Bladder microvascular endothelial cell (primary cell): ENCODE results near the gene LAMTOR4. TPM values are rescaled to one million over a fixed set of nuclear protein-coding genes. Genes with fewer than 3 reads are reported as not detected.

Source experiments
- total RNA-seq: library from RNA; depleted of rRNA; stranded (reverse); fragments of >200 nt; gene quantifications from 2 replicates; pipeline ENCODE4 v1.2.3, GENCODE V29; 2014

Gene LAMTOR4
- 98.6 and 171 TPM in 2 replicates for total RNA-seq

DNA sequence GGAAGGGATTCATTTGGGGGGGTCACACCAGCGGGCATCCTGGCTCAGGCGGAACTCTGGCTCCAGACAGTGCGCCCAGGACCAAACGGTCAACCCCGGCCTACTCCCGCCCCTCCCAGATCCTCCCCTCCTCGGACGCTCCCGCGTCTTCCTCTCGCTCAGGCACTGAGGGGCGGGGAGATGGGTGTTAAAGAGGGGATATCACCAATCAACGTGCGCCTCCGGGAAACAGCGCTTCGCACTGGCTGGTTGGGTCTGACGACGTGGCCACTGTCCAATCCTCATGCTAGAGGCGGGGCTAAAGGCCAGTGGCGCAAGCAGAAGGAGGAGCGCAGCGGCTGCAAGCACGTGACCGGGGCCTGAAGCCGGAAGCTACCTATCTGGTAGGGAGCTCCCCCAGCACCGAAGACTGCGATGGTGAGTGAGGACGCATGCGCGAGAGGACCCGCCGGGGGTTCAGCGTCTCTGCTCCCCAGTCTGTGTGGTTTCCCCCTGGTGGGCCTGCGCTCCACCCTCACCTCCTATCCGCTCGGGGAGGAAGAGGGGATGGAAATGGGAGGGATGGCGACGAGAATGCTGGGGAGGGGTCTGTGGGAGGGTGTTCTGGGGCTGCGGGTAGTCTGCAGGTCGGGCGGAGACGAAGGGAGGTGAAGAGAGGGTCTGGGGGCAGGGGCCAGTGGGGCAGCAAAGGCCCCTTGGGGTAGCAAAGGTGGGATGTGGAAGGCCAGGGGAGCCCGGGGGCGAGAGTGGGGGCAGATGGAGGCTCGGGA is at the start of gene LAMTOR4:
Gene LAMTOR4 (plus strand): TSS at position 360 of the 770 bp plus-strand sequence. CDS start 55 bp downstream, at position 415.

DNA sequence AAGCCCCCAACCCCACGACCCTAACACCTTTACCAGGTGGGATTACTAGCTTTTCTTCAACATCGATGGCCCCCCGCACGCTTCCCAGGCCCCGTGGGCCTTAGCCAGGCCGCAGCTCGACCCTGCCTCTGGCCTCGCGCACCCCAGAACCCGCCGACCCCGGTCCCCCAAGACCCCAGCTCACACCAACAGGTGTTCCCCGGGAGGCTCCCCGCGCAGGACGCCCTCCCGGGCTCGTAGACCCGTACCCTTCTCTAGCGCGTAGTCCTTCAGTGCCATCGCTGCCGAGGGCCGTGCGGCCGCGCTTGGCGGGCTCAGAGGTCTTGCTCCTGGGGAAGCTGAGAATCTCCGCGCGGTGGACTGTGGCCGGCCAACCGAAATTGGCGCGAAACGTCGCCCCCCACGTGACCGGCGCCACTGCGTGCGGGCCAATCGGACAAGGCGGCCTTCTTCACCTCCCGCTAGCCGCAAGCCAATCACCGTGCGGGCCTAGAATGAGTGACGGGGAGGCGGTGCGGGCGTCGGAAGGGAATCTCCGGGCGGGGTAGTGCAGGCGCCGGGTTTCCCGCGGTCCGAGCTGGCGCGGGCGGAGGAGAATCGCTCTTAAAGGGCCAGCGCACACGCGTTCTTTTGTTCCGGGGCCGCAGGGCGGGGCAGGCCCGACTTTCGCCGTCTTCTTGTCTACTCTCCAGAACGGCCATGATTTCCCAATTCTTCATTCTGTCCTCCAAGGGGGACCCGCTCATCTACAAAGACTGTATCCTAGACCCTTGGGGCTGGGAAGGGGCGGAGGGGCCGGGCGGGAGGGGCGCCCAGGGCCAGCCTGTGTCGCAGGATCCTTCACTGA is 47.5 kb upstream of the LAMTOR4 start, which contains the start of the genes AP4M1 and MCM7:
Gene AP4M1 (plus strand): TSS at position 628 of the 847 bp plus-strand sequence. CDS start 72 bp downstream, at position 700.
Gene MCM7 (minus strand): TSS at position 382 of the 847 bp plus-strand sequence. CDS start 103 bp downstream, at position 279.

DNA sequence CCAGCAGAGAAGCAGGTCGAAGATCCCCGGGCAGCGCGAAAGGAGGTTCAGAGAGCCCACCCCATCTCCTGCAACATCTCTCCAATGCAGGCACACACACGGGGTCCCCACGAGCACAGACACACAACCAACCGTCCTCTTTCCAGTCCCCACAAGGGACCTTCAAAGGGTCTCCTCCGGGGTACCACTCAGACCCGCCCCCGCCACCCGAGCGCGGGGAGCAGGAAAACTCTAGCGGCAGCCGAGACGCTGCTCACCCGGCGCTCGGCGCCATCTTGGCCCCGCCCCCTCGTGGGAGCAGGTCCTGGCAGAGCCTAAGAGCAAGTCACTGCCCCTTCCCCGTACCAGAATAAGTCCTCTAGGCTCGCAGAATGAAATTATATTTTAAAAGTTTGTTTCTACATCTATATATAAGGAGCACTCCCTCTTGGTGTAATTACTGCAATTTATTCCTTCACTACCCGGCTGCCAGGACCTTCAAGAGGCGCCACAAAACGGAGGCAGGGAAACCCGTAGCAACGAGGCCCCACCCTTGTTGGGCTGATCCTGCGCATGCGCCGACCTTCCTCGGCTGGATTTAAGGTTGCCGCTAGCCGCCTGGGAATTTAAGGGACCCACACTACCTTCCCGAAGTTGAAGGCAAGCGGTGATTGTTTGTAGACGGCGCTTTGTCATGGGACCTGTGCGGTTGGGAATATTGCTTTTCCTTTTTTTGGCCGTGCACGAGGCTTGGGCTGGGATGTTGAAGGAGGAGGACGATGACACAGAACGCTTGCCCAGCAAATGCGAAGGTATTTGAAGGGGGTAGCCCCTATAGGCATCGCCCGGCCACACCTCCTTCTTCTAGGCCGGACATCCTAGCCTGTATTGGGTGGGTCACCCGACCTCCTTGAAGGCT is 29.4 kb upstream of the LAMTOR4 start, which contains the start of the genes CNPY4 and TAF6:
Gene CNPY4 (plus strand): TSS at position 563 of the 898 bp plus-strand sequence. CDS start 111 bp downstream, at position 674.
Gene TAF6 (minus strand): TSS at position 287 of the 898 bp plus-strand sequence. CDS start 5,149 bp downstream, outside the sequence.

DNA sequence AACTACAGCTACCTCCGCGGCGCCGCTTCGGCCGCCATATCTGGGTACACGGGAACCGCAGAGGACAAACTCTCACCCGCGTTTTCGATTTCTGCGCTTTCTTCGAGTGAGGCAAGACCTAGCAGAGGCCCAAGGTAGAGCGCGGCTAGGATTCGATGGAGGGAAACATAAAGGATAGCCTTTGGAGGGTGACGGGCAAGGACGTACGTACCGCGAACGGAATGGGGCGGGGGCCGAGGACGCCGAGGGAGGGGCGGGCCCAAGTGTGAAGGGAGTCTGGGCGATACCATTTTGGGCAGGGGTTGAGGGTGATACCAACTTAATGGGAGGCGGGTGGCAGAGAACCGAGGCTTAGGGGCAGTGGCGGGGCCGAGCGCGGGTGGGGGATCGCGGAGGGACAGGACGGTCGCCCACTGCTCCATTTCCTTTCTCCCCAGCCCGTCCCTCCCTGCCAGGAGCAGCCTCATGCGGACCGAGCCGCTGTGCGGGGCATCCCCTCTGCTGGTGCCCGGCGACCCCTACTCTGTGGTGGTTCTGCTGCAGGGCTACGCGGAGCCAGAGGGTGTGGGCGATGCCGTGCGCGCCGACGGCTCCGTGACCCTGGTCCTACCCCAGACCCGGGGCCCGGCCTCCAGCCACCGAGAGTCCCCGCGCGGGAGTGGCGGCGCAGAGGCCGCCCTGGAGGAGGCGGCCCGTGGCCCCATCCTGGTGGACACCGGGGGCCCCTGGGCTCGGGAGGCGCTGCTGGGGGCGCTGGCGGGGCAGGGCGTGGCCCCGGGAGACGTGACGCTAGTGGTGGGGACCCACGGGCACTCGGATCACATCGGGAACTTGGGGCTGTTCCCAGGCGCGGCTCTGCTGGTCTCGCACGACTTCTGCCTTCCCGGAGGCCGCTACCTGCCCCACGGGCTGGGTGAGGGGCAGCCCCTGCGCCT is 21.5 kb upstream of the LAMTOR4 start, which contains the start of gene MBLAC1:
Gene MBLAC1 (plus strand): TSS at position 37 of the 935 bp plus-strand sequence. CDS start 429 bp downstream, at position 466.

DNA sequence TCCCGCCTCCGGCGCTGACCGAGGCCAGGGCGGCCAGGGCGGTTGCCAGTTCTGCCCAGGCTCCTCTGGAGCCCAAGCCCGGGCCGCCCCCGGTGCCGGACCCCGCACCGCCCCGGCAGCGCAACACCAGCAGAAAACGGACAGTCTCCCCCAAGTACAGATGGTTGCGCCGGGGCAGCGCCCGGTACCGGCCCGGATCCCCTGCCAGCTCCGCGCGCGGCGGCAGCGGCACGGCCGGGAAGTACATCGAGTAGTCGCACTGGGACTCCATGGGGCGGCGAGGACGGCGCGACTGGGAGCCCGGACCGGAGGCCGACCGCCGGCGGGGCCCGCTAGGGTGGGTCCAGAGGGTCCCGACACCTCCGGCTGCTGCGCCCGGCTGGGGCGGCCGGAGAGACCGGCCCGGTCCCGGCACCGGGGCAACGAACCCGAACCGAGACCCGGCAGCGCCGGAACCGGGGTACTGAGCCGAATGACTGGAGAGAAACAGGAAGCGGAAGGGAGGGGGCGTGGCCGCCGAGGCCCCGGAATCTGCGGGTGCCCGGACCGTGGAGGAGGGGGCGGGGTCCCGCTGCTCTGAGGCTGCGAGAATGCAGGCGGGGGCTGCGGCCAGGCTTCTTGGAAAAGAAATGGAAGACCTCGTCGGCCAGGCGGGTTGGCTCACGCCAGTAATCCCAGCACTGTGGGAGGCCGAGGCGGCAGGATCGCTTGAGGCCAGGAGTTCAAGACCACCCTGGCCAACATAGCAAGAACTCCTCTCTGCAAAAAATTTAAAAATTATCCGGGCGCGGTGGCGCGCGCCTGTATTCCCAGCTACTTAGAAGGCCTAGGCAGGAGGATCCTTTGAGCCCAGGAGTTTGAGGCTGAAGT is 9.7 kb downstream of the LAMTOR4 start, which contains the start of gene TRAPPC14:
Gene TRAPPC14 (minus strand): TSS at position 495 of the 870 bp plus-strand sequence. CDS start 224 bp downstream, at position 271.

DNA sequence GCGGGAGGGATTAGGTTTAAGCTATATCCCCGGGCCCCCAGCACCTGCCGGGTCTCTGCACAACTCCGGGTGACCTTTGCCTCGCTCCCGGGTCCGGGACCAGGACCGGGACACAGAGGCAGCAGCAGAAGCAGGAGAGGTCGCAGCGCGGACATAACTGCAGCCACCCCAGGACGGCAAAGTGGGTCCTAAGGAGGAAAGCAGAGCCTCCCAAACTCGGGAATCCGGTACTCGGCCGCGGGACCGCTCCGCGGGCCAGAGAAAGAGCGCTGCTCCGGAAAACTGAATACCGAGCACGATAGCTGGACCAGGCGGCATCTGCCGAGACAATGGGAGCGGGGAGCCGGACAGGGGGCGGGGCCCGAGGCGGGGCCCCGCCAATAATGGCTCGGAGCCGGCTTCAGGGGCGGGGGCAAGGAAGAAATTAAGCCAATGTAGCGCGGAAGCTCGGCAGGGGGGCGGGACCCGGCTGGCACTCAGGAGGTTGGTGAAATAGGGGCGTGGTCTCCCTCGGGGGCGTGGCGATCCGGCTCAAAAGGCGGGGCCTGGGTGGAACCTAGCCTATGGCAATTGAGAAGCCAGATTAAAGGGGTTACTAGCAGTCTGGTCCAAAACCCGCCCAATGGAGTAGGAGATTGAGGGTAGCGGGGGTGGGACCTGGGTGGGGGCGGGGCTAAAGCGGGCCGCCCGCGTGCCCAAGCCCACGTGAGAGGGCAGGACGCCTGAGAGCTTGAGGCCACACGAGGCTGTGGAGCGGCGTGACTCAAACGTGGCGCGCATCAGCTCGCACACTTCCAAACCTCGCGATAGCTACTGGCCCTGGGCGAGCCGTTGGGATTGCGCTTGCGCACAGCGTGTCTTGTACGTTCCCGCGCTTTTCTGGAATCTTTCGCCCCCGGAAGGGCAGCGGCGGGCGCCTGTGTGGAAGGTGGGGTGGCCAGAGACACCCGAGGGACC is 28.6 kb downstream of the LAMTOR4 start, which contains the start of the genes GPC2 and STAG3:
Gene GPC2 (minus strand): TSS at position 337 of the 957 bp plus-strand sequence. CDS start 182 bp downstream, at position 155.
Gene STAG3 (plus strand): TSS at position 874 of the 957 bp plus-strand sequence. CDS start 2,639 bp downstream, outside the sequence.

Other genes starting within 250 kb of the LAMTOR4 start
- 14.2 and 24.7 TPM in 2 replicates for gene TRIM4, start 229.4 kb upstream of the LAMTOR4 start, total RNA-seq
- gene GJC3, start 219.3 kb upstream of the LAMTOR4 start, total RNA-seq = 0.16 and 0.31 TPM in 2 replicates
- not detected in 2 replicates for gene AZGP1, start 172.9 kb upstream of the LAMTOR4 start, total RNA-seq
- 18.3 and 55.8 TPM in 2 replicates for gene ZKSCAN1, start 133.3 kb upstream of the LAMTOR4 start, total RNA-seq
- gene ZSCAN21, start 99.1 kb upstream of the LAMTOR4 start, total RNA-seq = 5.8 and 8.4 TPM in 2 replicates
- gene ZNF3, start 67.2 kb upstream of the LAMTOR4 start, total RNA-seq = 17.8 and 35.7 TPM in 2 replicates
- gene COPS6, start 59.9 kb upstream of the LAMTOR4 start, total RNA-seq = 87.1 and 87.8 TPM in 2 replicates
- 98.1 and 113 TPM in 2 replicates for gene MCM7, start 47.5 kb upstream of the LAMTOR4 start, total RNA-seq
- gene AP4M1, start 47.3 kb upstream of the LAMTOR4 start, total RNA-seq = 16.4 and 19.5 TPM in 2 replicates
- gene TAF6, start 29.6 kb upstream of the LAMTOR4 start, total RNA-seq = 18.5 and 46.6 TPM in 2 replicates
- 38.9 and 45.6 TPM in 2 replicates for gene CNPY4, start 29.3 kb upstream of the LAMTOR4 start, total RNA-seq
- 1.8 and 2.0 TPM in 2 replicates for gene MBLAC1, start 22.0 kb upstream of the LAMTOR4 start, total RNA-seq
- 3.9 and 7.7 TPM in 2 replicates for gene TRAPPC14, start 9.8 kb downstream of the LAMTOR4 start, total RNA-seq
- 0.49 and 0.88 TPM in 2 replicates for gene GAL3ST4, start 19.7 kb downstream of the LAMTOR4 start, total RNA-seq
- gene GPC2, start 28.5 kb downstream of the LAMTOR4 start, total RNA-seq = 1.3 and 3.9 TPM in 2 replicates
- gene STAG3, start 29.0 kb downstream of the LAMTOR4 start, total RNA-seq = 0.25 and 0.32 TPM in 2 replicates
- gene PVRIG, start 71.0 kb downstream of the LAMTOR4 start, total RNA-seq = not detected in 2 replicates
- not detected in 2 replicates for gene SPDYE3, start 158.8 kb downstream of the LAMTOR4 start, total RNA-seq
- 7.3 and 21.3 TPM in 2 replicates for gene PILRB, start 209.2 kb downstream of the LAMTOR4 start, total RNA-seq
- 0.06 and 0.16 TPM in 2 replicates for gene PILRA, start 224.6 kb downstream of the LAMTOR4 start, total RNA-seq